HG03439 (cell line): ENCODE data around the gene RND2.
"Not testable (repeated sequence)": the region's sequence is repeated elsewhere in the genome, so short reads cannot be mapped to it uniquely, and the experiment has no call there.

ENCODE experiments used
- ATAC-seq: cut with Tn5 transposase; IDR thresholded peaks from one replicate; pipeline ENCODE4 v1.9.1; 2021; ENCODE audit warnings: mild to moderate bottlenecking, moderate library complexity; ENCODE audit not compliant: unreplicated experiment

Gene RND2

DNA sequence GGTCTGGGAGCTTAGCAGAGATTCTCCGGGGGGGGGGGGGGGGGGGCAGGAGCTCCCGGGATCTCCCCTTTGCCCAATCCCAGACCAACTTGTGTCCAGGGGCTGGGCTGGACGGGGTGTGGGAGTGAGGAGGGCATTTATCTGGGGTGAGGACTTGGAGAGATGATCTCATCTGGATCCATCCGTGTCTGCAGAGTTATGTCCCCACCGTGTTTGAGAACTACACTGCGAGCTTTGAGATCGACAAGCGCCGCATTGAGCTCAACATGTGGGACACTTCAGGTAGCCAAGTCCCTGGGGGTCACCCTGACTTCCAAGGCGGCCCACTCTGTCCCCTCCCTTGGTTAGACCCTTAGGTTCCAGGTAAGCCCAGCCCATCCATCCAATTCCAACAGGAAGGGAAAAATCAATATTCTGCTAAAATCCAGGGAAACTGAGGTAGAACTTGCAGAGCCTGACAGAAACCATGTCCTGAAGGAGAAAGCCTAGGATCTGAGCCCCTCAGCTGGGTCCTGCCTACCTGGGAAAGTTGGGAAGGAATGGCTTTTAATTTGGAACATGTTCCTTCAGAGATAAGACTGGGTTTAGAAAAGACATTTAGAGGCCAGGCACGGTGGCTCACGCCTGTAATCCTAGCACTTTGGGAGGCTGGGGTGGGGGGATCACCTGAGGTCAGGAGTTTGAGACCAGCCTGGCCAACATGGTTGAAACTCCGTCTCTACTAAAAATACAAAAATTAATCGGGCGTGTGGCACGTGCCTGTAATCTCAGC is 921 bp downstream of the RND2 start:
- ATAC-seq: no peak

DNA sequence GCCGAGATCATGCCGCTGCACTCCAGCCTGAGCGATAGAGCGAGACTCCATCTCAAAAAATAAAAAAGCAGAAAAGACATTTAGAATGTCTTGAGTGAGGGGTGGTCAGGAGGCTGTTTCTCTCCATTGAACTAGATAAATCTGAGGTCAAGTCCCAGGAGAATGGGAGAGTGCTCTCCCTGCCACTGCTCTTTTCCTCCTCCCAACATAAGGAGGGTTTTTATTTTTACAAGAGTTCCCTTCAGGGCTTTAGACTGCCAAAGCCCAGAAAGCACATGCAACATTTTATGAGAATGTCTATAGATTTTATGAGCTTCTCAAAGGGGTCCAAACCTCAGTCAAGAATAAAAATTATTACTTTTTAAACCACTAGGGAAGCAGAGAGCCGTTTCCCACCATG is 1.6 kb downstream of the RND2 start:
- ATAC-seq: no peak

DNA sequence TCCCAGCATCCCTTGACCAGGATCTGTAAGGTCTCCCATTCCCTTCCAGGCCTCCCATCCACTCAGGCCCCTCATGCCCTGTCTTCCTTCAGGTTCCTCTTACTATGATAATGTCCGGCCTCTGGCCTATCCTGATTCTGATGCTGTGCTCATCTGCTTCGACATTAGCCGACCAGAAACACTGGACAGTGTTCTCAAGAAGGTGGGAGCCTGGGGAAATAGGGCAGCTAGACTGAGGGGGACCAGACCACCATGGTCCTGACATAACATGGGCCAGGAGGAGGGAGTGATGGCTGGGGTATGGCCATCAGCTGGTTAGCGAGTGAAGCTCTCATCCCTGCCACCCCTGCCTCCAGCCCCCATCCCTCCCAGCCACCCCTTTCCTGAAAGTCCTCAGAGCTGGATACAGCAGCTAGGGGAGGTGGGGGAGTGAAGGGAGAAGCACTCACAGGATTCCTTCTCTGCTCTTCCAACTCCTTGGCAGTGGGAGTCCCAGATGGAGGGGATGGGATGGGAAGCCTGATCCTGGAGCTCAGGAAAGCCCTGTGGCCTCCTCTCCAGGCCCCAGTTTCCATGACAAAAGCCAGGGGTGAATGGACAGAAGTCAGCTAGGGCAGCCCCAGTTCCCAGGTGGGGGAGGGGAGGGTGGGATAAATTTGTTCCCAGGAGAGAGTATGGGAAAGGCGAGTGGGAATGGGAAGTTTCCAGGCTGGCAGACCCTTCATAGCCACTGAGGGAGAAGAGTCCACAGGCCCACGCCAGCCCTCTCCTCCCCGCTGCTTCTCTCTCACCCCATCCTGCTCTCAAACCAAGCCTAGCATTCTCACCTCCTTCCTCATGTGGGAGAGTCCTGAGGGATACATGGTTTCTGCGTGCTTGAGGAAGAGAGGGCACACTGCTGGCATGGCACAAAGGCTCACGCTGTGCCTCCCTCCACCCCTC is 2.3 kb downstream of the RND2 start:
- ATAC-seq: no peak

DNA sequence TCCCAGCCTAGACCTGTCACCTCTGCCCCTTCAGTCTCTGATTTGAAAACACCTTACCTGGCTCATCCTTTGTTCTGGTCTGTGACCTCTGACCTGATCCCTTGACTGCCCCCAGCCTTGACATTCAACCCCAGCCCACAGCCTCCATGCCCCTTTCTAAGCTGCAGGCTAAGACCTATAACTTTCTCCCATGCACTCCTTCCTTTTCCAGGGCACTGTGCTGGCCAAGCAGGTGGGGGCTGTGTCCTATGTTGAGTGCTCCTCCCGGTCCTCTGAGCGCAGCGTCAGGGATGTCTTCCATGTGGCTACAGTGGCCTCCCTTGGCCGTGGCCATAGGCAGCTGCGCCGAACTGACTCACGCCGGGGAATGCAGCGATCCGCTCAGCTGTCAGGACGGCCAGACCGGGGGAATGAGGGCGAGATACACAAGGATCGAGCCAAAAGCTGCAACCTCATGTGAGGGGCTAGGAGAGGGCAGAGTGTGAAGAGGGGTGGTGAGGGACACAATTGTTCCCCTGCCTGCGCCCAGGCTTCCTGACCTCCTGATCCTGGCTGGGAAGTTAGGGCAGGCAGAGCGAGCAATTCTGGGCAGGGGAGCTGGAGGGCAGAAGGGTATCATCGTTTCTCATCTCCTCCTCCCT is 3.3 kb downstream of the RND2 start:
- ATAC-seq: no peak

GRCh38 chr17:43030137-43030767 is 5.2 kb downstream of the RND2 start:
- no peak for ATAC-seq

GRCh38 chr17:43031666-43032065 is 6.6 kb downstream of the RND2 start:
- ATAC-seq: no peak

DNA sequence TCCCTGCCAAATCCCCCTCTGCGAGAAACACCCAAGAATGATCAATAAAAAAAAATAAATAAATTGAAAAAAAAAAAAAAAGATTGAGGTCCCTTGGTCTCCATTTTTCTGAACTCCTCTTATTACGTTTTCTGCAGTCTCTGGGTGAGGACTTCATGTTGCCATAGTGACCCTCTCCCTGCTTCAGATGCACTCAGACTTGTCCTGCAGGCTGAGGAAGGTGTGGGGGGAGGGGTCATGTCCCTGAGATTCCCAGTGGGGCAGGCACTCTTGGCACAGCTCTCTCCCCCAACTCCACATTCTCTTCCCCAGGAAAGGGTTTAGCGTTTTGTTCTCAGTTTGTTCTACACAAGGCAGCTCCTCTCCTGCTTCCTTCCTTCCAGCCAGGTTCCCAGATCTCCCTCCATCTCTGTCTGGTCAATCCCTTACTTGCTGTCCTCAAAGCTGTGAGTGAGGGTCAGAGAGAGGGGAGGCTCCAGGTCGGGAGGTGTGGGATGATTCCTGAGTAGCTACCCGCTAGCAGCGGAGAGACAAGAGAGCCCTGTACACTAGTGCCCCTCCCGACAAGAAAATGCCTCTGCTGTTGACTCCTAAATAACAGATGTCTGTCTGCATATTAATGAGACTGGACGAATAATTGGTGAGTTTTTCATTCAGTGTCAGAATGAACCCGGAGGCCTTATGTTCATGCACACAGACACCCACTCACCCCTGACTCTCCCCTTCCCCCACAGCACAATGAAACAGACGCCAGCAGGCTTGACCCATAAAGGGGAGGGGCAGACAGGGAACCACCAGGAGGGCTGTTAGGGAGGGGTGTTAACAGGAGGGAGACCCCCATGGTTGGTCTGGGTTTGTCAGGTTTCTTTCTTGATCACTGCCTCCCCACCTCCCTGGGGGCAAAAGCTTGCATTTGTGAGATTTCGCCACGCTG is 9.2 kb downstream of the RND2 start:
- no peak for ATAC-seq

DNA sequence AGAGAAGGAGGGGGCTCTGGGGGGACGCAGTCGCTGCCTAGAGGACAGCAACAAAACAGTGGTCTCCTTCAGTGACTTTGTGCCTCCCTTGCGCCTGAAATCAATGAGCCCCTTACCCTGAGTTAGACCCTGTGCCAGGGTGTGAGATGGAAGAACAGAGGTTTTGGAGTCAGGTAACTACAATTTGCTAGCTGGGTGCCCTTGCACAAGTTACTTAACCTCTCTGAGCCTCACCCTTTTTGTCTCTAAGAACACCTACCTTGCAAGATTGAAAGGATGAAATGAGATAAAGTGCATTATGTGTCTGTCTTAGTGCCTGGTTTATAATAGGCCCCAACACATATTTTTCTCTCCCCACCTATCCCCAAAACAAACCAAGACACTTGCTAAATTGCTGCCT is 9.9 kb downstream of the RND2 start:
- ATAC-seq: no peak

DNA sequence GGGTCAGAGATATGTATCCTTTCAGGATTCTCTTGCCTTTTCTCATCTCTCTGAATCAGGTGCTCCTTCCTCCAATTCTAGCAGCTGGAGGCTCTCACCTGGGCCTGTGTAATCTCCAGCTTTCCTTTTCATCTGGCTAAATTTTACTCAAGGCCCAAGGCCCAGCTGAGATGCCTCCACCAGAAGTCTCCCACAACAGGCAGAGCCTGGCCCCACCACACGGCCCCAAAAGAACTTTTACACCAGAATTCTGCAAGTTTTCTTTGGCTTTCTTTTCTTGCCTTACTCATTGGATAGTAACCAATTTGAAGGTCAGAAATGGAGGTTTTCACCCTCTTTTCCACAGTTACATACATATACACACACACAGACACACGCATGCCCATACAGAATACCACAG is 14.6 kb downstream of the RND2 start:
- no peak for ATAC-seq

DNA sequence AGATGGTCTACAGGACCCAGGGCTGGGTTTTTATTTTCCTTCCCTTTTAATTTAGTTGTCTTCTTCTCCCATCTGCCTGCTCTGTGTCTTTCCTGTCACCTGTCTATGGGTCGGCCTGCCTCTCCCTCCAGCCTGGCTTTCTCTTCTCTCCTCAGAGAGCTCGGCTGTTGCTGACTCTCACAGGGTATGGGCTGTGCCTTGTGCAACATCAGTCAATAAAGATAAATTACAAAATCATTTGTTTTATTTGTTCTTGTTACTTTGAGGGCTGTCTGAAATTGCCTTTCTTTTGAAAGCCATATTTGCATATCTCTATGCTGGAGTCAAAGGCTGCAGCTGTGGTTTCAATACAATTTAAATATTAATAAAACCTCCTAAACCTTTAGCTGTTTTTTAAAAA is 15.6 kb downstream of the RND2 start:
- no peak for ATAC-seq

GRCh38 chr17:43042025-43042628 is 17.1 kb downstream of the RND2 start:
- ATAC-seq: no peak

DNA sequence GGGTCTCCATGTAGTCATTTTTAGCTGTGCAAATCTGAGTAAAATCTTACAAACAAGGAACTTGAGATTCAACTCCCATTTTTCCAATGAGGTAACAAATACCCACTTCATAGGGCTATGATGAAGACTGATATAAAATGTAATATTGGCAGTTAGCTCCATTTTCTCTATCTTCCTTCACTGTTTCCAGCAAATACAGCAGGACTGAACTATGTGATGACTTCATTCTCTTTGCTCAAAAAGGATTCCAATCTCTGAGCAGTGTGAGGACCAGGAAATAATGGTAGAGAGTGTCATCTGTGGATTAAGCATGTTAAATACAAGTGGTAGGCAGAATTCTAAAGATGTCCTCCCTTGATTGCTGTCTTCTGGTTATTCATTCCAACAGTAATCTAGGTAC is 18.3 kb downstream of the RND2 start:
- ATAC-seq: no peak

GRCh38 chr17:43044024-43044423 is 19.0 kb downstream of the RND2 start:
- ATAC-seq: no peak

DNA sequence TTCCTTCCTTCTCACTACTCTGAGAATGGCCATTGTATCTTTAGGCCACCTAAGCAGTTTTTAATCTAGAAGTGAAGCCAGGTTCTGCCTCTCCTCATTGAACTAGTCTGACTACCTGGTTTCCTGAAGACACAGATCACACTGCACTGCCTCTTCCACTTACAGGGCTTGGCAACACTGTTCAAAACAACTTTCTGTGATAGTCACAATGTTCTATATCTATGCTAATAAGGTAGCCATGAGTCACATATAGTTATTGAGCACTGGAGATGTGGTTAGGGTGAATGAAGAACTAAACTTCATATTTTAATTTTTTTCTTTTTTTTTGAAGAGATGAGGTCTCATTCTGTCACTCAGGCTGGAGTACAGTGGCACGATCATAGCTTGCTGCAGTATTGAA is 26.9 kb downstream of the RND2 start:
- no peak for ATAC-seq

DNA sequence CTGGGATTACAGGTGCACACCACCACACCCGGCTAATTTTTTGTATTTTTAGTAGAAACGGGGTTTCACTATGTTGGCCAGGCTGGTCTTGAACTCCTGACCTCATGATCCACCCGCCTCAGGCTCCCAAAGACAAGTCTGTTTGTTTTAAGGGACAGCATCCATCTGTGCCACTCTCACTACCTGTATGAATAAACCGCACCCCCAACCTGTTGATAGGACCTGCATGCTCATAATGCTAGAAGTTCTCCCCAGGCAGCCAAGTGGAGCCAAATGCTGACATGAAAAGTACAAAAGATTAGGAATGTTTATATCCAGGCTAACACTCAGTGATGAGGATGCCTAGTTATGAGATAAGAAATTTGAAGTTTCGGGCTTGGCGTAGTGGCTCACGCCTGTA is 28.0 kb downstream of the RND2 start:
- ATAC-seq: not testable (repeated sequence)

- no peak for ATAC-seq
Measured at GRCh38 chr17:43056051-43056450, 31.0 kb downstream of the RND2 start.

- no peak for ATAC-seq
Measured at GRCh38 chr17:43062984-43063638, 38.1 kb downstream of the RND2 start.

DNA sequence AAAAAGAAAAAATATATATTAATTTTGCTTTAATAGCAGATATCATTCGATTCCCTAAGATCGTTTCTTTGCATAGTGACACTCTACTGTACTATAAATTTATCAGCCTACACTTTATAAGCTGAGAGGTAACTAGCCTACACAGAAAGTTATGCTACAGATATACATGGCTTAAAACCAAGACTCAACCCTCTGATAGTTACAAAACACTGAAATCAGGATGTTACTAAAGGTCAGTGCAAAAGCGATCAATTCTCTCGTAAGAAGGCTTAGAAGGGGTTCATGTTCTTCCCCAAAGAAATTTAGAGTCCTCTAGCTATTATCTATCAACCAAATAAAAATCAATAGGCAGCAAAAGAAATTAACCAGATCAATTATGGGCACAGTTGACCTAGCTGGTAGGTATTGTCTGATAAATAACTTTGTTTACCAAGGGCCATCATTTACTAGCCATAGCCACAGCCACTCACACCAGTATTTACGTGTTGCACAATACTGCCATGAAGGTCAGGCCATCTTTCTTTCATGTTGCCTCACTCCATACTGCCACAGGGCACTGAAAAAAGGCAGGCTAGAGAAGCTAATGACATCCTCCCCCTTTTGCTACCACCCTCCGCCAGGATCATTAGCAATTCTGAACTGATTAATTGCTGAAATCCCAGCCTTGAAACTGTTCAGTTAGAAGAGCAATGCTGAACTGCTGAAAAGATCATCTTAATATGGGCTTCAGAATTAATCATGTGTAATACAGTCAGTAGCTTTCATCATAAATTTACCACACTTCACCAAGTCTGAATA is 43.7 kb downstream of the RND2 start:
- ATAC-seq: no peak
